GM19324 (cell line): Measurements from ENCODE around the gene NPEPL1.
"Not testable (repeated sequence)": the region's sequence is repeated elsewhere in the genome, so short reads cannot be mapped to it uniquely, and the experiment has no call there.

Experiments
- ATAC-seq: cut with Tn5 transposase; IDR thresholded peaks from one replicate; pipeline ENCODE4 v1.9.1; 2021; ENCODE audit warnings: mild to moderate bottlenecking, moderate library complexity; ENCODE audit not compliant: unreplicated experiment, low FRiP score

Gene NPEPL1

DNA sequence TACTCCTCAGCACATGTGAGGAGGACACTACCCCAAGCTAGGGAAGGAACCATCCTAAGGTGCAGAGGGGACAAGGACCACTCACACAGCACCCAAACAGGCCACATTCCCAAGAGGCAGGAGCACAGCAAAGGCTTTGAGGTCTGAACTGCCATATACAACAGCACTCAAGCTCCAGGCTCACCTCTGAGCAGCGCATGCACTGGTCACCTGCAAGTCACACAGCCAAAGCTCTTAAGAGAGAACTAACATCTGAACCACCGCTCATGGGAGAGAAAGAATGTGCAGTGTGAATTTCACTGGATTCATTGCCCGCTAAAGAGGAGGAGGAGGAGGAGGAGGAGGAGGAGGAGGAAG is 31.0 kb downstream of the NPEPL1 start:
- ATAC-seq, result no peak

DNA sequence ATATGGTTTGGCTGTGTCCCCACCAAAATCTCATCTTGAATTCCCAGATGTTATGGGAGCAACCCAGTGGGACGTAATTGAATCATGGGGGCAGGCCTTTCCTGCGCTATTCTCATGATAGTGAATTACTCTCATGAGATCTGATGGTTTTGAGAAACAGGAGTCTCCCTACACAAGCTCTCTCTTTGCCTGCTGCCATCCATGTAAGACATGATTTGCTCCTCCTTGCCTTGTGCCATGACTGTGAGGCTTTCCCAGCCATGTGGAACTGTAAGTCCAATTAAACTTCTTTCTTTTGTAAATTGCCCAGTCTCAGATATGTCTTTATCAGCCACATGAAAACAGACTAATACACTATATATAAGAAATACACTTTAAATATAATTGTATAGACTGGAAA is 33.6 kb downstream of the NPEPL1 start:
- not testable (repeated sequence) for ATAC-seq

DNA sequence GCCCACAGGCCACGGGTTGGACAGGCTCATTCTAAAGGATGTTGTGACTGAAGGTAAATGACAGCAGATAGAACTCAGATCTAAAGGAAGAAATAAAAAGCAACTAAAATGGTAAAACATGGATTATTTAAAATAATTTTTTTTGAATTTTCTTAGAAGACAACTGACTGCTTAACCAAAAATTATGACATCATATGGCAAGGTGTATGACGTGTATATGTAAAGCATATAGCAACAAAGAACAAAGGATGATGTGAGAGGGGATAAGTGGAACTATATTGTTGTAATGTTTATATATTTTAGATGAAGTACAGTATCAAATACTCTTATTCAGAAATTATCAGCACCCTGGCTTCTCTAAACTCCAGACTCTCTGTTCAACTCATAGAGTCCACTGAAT is 38.6 kb downstream of the NPEPL1 start:
- ATAC-seq, result no peak

DNA sequence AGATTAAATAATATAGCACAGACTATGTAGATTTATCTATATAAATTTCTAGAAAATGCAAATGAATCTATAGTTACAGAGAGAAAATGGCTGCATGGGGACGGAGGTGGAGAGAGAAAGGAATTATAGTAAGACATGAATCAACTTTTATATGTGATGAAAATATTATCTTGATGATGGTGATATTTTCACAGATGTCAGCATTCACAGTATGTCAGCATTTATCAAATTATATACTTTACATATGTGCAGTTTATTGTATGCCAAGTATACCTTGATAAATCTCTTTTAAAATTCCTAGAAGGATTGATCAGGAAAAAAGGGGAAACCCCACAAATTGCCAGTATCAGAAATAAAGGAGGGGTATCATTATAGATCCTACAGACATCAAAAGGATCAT is 44.6 kb downstream of the NPEPL1 start:
- ATAC-seq, result no peak

DNA sequence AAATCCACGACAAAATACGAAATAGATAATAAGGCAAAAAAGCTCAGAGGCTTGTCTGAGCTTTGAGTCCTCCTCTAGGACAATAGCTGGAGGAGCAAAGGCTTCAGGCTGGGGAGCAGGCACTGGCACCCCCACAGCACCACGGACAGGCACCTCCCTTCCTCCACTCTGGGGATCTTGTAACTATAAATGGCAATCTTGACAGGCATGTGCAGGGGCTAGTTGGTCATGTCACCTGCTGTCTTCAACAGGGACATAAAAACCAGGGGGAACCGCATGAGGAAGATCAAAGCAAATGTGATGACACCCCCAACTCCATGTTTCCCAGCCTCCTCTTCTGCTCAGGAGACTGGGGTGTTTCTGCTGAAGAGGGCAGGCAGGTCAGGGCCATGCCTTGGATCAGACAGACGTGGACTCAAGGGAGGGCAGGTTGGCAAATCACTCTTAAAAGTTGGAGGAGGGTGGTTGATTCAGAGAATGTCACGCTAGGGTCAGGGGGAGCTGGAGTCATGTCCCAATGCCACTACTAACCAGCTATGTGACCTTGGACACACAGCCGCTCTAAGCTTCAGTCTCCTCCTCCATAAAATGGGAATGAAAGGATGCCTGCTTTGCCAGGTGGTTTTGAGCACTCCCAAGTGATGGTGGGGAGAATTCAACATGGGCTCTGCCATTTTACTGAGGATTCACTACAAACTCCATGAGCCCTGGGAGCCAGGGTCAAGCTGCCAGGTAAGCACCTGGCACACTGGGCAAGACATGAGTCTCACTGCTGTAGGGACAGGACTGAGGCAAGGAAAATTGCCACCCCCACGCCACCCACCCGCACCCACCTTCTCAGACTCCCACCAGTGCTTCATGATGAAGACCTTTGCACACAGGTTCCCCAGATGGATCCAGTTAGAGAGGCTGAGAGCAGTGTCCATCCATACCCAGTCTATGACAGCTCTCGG is 48.0 kb downstream of the NPEPL1 start:
- no peak for ATAC-seq

DNA sequence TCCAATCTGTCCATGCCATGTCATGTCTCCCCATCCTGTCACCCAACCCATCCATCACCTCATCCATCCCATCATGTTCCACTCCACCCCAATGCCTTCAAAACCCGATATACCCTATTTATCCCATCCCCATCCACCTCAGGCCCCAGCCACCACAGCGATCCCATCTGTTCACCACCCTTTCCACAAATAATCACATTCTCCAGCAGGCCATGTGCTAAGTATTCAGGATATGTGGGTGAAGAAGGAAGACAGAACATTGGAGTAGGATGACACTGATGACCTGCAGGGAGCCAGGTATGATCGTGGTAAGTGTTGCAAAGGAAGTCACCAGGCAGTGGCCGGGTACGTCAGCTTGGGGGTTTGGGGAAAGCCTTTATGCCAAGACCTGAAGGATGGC is 48.8 kb downstream of the NPEPL1 start:
- no peak for ATAC-seq

DNA sequence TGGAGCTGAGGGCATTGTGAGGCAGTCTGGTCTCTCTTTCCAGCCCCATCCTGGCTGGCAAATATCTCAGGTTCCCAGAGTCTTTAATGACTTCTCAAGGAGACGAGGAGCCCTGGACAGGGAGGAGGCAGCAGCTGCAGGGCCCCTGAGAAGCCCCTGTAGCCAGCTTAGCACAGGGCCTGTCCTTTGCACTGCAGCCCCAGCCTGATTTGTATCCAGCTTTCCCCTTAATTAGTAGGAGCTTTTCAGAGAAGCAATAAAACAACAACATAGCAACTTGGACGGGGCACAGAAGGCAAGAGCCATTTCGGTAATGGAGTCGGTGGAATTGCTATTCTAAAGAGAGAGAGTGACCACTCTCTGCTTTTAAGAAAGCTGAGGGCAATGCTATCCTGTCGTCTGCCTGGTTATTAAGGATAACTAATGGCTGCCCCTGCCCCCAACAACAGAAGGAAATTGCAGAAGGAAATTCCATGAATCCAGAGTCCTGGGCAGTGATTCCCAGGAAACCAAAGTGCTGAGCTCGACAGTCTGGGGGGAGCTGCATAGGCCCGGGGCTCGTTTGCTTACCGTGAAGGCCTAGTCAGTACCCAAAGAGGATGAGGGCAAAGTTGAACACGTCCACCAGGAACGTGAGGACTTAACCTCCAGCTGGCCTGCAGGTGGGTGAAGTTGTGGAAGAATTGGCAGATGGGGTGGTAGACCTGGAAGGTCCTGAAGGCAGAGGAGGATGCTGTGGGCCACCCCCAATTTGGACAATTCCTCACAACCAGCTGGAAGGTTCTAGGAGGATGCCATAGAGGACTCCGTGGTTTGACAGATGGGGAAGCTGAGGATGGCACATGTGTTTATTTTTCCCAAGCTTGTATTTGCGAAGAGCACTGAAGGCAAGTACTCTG is 50.3 kb downstream of the NPEPL1 start:
- no peak for ATAC-seq

DNA sequence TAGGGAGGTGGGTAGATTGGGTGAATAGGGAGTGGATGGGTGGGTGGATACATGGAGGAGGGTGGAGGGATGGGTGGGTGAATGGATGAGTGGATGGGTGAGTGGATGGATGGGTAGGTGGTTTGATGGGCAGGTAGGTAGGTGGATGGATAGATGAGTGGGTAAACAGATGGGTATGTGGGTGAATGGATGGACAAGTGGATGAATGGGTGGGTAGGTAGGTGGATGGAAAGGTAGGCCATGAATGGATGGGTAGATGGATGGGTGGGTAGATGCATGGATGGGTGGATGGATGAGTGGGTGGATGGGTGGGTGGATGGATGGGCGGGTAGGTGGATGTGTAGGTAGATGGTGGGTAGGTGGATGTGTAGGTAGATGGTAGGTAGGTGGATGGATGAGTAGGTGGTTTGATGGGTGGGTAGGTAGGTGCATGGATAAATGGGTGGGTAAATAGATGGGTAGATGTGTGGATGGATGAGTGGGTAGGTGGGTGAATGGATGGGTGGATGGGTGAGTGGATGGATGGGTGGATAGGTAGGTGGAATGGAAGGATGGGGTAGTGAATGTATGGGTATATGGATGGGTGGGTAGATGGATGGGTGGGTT is 51.4 kb downstream of the NPEPL1 start:
- no peak for ATAC-seq

DNA sequence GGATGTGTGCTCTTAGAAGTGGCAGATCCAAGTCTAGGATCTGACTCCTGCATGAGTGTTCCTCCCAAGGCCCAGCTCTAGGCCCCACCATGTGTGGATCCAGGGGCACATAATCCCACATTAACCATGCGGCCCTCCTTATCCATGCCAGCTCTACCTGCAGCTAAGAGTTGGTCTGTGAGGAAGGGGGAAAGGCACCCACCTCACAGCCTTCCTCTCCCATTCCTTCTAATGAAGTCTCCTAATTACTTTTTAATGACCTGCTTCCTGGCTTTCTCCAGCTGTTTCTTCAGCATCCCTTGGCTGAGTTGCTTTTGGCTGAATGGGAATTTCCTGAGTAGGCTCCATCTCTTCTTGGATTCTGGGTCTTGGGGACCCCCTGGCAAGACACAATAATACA is 52.2 kb downstream of the NPEPL1 start:
- ATAC-seq, result no peak

DNA sequence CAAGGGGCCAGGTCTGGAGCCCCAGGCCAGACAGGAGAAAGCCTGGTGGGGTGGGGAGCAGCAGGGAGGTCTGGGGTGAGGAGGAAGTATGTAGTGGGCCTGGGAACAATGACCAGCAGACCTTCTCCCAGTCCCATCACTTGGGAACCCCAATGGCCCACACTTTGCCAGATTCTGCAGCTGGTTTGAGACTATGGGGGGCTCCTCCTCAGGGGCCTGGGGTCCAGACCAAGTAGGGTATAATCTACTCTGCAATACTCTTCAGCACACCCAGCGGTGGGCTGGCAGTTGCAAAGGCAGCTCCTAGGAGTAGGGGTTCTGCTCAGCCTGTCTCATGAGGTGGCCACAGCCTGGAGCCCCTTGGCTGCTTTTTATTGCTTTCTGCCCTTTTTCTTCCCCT is 52.8 kb downstream of the NPEPL1 start:
- no peak for ATAC-seq

DNA sequence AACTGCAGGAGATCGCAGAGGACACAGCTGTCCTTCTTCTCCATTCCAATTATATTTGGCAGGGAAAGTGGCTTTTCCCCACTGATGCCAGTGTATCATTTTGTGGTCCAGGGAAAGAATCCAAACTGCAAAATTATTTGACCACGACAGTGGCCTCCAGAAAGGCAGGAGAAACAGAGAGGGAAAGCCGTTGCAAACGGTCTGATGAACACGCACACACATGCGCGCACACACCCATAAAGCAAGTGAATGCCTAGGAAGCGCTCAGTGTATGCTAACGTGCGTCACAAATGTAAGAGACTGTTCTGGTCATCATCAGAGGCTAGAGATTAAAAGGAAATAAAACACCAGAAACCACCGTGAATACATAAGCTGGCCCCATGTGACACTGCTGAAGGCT is 54.0 kb downstream of the NPEPL1 start:
- ATAC-seq, result no peak

DNA sequence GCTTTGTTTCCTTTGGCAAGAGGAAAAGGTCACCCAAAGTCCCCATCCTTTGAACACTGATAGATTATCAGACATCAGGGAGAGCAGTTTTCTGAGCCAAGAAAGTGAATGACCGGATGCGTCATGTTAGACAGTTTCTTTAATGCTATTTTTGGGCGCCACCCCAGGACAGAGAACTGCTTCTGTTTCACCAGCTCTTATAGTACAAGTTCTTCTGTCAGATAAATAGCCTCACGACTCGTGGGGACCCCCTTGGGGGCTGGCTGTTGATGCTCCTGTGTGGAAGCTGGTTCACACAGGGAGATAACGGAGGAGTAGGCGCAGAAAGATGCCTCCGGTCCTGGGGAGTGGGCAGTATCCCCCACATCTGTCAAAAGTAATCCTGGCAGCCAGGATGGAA is 54.6 kb downstream of the NPEPL1 start:
- ATAC-seq, result no peak

DNA sequence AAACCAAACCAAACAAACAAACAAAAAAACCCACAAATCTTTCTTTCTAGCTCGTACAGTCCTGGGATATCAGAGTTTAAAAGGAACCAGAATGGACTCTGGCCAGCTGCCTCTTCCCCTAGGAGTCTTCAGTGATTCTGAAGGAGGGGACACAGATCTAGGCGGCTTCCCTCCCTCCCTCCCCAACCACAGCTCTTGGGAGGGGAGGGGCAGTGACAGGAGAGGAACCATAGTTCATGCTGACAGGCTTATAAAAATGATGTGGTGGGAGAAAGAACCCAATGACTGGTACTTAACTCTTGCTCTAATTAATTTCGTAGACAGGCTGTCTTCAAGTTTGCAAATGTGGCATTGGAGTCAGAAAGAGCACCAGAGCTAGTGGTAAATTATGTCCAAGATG is 56.0 kb downstream of the NPEPL1 start:
- ATAC-seq, result no peak

DNA sequence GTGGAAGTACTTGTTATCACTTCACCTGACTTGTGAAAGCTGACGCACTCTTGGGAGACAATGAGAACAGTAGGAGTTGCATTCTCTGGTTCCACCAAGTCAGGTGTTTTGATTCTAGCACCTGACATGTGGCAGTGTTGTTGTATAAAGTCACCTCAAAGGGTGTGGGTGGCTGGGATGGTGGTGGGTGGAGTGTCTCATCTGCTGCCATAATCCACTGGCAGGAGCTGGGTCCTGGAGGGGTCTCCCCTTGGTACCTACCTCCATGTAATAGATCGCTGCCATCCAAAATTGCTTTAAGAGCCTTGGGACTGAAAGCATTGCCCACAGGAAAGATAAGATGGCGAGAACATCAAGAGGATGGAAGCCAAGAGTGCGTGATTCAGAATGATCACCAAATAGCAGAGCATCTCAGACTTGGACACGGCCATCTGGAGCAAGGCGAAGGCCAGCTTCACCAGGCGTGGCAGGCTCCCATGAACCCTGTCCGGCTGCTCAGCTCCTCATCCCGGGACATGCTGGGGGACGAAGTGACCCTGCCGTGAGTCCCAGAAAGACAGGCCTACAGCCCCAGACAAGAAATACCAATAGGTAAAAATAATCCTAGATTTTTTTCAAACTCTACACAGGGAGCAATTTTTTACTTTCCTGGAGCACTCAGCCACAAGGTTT is 56.6 kb downstream of the NPEPL1 start:
- no peak for ATAC-seq

DNA sequence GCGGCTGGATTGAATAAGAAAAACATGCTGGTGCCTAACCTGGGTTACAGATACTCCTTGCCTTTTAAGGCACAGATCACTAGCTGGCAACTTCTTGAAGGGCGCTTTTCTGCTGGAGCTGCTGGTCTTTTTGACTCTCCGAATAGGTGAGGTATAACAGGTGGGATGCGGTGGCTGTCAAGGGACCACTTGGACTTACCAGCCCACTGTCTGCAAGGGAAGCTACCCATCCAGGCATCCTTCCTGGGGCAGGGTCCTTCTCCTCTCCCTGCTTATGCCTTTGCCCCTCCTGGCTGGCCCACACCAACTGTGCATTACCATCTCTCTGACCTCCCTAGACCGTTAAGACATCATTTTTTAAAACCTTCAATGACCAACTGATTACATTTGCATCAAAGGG is 57.4 kb downstream of the NPEPL1 start:
- no peak for ATAC-seq

DNA sequence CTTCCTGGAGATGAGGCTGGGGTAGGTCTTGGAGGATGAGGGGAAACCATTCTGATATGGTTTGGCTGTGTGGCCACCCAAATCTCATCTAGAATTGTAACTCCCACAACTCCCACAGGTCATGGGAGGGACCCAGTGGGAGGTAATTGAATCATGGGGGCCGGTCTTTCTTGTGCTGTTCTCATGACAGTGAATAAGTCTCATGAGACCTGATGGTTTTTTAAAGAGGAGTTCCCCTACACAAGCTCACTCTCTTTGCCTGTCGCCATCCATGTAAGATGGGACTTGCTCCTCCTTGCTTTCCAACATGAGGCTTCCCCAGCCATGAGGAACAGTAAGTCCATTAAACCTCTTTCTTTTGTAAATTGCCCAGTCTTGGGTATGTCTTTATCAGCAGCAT is 58.1 kb downstream of the NPEPL1 start:
- not testable (repeated sequence) for ATAC-seq

DNA sequence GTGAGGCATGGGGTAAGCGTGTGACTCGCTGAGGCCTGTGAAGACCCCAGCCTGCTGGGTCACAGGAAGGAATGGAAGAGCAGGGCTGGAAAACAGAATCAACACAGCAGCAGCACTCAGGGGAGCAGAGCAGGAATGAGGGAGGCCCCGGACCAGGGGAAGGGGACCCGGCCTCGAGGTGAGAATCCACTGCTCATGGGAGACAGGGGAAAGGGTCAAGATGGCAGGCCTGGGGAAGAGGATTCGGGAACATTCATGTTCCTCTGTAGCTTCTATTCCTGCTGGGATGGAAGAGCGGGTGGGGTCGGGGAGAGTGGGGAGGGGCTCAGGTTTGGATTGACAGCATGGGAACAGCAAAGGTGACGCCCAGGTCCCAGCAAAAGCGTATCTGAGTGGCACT is 59.4 kb downstream of the NPEPL1 start:
- no peak for ATAC-seq

DNA sequence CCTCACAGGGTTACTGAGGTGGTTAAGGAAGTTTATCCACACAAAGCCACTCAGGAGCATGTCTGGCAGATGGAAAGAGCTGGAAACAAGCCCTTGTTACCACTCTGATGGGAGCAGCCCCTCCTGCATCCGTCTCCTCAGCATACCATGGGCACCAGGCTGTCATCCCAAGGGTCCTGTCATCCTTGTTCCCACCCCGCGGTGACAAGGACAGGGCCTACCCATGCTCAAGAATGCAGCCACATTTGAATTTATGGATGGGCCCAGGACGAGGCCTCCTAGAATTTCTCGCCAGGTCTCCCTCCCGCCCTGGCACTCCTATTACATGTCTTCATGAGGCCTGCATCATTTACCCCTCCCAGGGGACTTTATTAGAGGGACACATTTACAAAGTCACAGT is 60.0 kb downstream of the NPEPL1 start:
- no peak for ATAC-seq

DNA sequence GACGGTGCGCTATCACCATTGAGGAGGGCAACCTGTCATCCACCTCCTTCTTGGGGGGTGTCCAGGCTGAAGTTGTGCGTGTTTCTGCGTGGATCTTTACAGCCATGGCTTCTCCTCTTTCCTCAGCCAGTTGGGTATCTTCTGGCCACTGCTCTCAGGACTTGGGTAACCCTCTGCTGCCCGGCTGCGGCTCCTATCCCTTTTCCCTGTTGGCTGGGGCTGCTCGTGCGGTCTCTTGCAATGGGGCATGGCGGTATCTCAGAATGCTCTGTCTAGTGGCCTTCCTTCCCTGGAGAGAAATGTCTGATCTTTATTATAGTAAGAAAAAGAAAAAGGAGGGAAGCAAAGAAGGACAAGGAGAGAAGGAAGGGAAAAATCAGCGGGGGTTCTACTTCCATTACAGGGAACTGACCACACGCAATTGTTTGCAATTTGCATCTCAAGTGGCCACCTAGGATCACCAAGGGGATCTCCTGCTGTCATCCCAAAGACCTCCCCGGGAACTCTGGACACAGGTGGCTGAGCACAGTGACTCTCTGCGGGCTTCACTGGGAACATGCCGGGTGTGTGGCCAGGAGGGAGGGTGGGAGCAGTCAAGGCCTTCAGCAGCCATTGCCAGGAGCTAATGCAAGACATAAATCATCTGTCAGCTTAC is 60.8 kb downstream of the NPEPL1 start:
- no peak for ATAC-seq

DNA sequence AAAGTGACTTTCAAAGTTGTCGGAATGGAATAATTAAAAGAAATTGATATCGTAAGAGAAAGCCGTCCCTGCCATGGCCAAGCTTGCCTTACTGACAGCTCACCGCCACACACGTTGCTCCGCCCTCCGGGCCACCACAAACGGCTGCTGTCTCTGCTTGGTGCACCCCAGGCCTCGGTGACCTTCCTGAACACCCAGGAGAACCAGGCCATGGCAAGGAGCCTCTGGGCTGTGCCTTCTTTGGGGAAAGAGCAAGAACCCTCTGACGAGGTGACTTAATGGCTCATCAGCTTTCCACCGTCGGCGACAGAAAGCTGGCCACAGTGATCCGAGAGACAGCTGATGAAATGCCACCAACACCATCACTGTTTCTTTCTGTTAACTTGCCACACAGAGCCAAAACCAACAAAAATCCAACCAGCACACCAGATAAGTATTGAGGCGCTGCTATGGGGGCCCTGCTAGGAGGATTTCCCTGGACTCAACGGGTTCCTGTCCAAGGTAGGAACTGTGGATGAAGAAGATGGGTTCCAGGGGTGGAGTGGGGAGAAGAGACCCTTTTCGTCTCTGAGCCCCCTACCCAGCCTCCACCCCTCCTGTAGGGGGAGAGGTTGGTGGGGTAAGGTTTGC is 61.4 kb downstream of the NPEPL1 start:
- no peak for ATAC-seq
